Ectodermal cell (in vitro differentiated cells): Measurements from ENCODE around the gene DMKN.

Experiments
- H3K27ac ChIP-seq: 2 replicates; pipeline ENCODE4 v1.7.0; 2013; ENCODE audit warnings: mild to moderate bottlenecking, low read depth, low read length; ENCODE audit not compliant: insufficient read depth, poor library complexity, severe bottlenecking
- H3K27me3 ChIP-seq: 2 replicates; pipeline ENCODE4 v1.7.0; 2013; ENCODE audit warnings: mild to moderate bottlenecking, low read length; ENCODE audit not compliant: insufficient read depth, control insufficient read depth, poor library complexity, severe bottlenecking
- H3K36me3 ChIP-seq: one replicate; pipeline ENCODE4 v1.7.0; 2013; ENCODE audit warnings: low read length; ENCODE audit not compliant: control insufficient read depth, insufficient read depth
- H3K4me1 ChIP-seq: one replicate; pipeline ENCODE4 v1.7.0; 2013; ENCODE audit warnings: low read length; ENCODE audit not compliant: control insufficient read depth, insufficient read depth
- H3K4me3 ChIP-seq: 2 replicates; pipeline ENCODE4 v1.7.0; 2013; ENCODE audit warnings: low read depth, low read length, control low read depth; ENCODE audit not compliant: insufficient read depth
- H3K9me3 ChIP-seq: 2 replicates; pipeline ENCODE4 v1.7.0; 2013; ENCODE audit warnings: mild to moderate bottlenecking, low read length, moderate library complexity; ENCODE audit not compliant: control insufficient read depth
- WGBS, 2 experiments: methylation state at CpG; one replicate each; pipeline ENCODE4 v1.1.7; 2013; ENCODE audit warnings: missing lambda C conversion rate in 2 of 2; 5-methylcytosine and 5-hydroxymethylcytosine counted together

Gene DMKN

DNA sequence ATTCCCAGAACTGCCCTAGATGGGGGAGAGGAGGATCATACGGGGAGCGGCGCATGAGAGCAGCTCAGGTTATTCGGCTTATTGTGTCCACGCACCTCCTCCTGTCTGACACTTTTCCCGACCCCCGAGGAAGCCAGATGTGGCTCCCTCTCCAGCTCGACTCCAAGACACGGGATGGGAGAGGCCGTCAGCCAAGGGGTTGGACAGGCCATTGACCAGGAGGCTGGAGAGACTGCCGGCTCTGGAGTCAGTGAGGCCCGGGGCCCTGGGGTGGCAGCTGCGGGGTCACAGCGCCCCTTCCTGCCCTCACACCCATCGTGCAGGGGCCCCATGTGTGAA is 2.9 kb downstream of the DMKN start:
- H3K36me3 ChIP-seq, result no peaks in the 10 kb centered on the region
- H3K4me3 ChIP-seq, result peak overlapping the region; percentile 71
- H3K9me3 ChIP-seq, result no peaks in the 10 kb centered on the region
- peaks cover 22% of the 10 kb centered on the region for H3K4me1 ChIP-seq
- H3K27me3 ChIP-seq, result peaks cover 35% of the 10 kb centered on the region
- no peak overlapping the region for H3K27ac ChIP-seq
- 32 to 33% methylated on average over 15 of the region's 15 CpGs for WGBS, 2 experiments

DNA sequence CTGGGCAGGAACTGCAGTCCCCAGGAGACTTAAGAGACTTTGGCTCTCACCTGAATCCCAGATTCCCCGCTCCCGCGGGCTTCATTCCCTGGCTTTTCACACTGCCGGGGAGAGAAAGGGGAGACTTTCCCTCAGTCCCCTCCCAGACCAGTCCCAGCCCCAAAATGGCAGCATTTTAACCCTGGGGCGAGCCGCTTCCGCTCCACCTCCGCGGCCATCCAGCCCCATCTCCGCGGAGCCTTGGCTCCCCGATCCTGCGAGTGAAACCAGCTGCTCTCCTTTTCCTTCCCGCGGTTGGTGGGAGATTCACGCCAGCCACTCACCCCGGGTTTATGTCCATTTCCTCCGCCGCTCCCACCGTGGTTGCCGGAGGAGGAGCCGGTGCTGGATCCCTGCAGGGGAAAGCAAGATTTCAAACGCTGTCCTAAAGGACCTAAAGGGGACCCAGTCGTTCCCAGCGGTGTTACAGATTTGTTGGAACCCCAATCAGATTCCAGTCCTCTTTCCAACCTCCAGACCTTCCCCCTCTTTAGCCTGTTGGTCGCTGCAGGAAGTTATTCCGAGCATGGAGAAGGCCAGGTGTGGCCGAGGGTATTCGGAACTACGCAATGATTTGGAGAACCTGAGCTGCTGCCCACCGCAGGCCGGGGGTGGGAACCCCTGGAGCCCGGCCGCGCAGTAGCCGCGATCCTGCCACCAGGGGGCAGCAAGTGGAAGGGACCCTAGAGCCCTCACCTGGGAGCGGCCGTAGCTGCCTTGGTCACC is 3.4 kb downstream of the DMKN start:
- H3K9me3 ChIP-seq, result no peaks in the 10 kb centered on the region
- H3K4me1 ChIP-seq, result peaks cover 22% of the 10 kb centered on the region
- H3K27ac ChIP-seq, result peak overlapping the region; percentile 47
- WGBS, 2 experiments, result 0% methylated on average over 39 of the region's 39 CpGs
- peaks cover 35% of the 10 kb centered on the region for H3K27me3 ChIP-seq
- peak overlapping the region; percentile 71 for H3K4me3 ChIP-seq
- H3K36me3 ChIP-seq, result no peaks in the 10 kb centered on the region

DNA sequence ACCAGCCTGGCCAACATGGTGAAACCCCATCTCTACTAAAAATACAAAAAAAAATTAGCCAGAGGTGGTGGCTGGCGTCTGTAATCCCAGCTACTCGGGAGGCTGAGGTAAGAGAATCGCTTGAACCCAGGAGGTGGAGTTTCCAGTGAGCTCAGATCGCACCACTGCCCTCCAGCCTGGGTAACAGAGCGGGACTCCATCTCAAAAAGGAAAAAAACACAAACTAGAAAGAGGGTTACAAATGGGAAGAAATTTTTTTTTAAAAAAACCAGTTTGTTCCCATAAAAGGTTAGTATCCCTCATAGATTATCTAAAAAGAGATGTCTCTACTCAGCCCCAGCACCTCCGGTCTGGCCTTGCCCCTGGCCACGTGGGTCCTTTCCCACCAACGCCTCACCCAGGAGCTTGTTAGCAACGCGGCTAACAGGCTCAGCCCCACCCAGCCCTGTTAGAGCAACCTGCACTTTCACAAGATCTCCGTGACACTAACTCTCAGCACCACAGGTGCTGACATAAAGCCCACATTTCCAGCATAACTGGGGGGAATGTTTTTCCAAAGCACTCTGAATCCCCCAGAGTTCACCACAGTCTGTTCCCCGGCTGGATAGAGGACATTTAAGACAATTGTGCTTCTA is 4.3 kb downstream of the DMKN start:
- Histone ChIP-seq H3K27me3 (peaks cover 29% of the 10 kb centered on the region), H3K4me3 (peak overlapping the region; percentile 71), H3K36me3 (no peaks in the 10 kb centered on the region), H3K27ac (no peak overlapping the region), H3K9me3 (no peaks in the 10 kb centered on the region), H3K4me1 (peaks cover 18% of the 10 kb centered on the region)
- 6 to 9% methylated on average over 11 to 12 of the region's 12 CpGs for WGBS, 2 experiments

DNA sequence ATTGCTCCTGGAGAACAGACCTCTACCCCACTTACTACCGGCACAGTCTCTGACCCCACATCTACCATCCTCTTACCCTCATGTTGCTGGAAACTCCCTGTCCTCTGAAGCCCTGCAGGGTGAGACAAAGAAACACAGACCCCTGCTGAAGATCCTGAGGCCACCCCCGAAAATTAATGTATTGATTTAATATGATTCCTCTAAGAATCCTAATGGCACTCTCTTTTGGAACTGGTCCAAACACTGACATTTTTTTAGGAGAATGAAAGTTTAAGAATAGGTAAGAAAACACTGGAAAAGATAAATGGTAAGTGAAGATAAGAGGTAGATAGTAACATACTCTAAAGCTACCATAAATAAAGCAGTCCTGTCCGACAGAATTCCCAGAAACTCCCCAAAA is 5.3 kb downstream of the DMKN start:
- no peaks in the 10 kb centered on the region for H3K9me3 ChIP-seq
- no peaks in the 10 kb centered on the region for H3K36me3 ChIP-seq
- WGBS, 2 experiments, result 82 to 95% methylated on average over 1 to 3 of the region's 3 CpGs
- peaks cover 26% of the 10 kb centered on the region for H3K27me3 ChIP-seq
- no peak overlapping the region for H3K27ac ChIP-seq
- no peak overlapping the region for H3K4me3 ChIP-seq
- H3K4me1 ChIP-seq, result peaks cover 9% of the 10 kb centered on the region

DNA sequence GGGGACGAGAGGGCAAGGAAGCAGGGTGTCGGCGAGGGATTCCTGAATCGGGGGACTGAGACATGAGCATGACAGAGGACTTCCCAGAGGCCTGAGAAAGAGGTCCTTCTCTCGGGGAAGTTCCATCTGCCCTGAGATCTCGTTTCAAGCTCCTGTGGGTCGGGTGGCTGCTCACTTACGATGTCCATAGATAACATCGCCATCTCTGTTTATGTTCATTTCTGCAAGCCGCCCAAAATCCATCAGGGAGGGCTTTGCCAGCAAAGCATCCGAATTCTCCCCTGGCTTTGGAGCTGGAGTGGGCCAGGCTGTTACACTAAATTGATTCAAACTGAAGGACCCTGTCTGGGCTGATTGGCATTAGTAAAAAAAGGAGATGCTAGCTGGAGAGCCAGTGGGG is 5.9 kb downstream of the DMKN start:
- Histone ChIP-seq H3K36me3 (no peaks in the 10 kb centered on the region), H3K27me3 (peaks cover 26% of the 10 kb centered on the region), H3K9me3 (no peaks in the 10 kb centered on the region), H3K4me3 (no peak overlapping the region), H3K27ac (no peak overlapping the region), H3K4me1 (peaks cover 9% of the 10 kb centered on the region)
- 92 to 95% methylated on average over 11 of the region's 11 CpGs for WGBS, 2 experiments

DNA sequence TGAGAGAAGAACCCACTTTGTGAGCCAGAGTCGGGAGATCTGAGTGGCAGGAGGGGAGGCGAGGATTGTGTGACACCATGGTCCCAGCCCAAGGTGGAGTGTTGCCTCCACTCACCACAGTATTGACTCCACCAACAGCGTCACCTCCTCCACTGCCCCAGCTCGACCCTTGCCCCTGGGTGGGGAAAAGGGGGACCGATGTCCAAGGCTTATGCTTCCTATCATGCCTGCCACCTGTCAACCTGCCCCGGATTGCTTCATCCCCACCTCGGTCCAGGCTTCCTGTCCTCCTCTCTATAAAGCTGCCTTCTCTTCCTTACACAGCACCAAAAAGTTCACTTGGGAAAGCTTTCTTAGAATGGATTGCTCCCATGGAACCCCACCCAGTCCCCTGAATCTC is 7.4 kb downstream of the DMKN start:
- 93 to 94% methylated on average over 7 of the region's 7 CpGs for WGBS, 2 experiments
- Histone ChIP-seq H3K4me1 (peaks cover 9% of the 10 kb centered on the region), H3K36me3 (no peaks in the 10 kb centered on the region), H3K9me3 (no peaks in the 10 kb centered on the region), H3K27ac (no peak overlapping the region), H3K4me3 (no peak overlapping the region), H3K27me3 (peaks cover 20% of the 10 kb centered on the region)

DNA sequence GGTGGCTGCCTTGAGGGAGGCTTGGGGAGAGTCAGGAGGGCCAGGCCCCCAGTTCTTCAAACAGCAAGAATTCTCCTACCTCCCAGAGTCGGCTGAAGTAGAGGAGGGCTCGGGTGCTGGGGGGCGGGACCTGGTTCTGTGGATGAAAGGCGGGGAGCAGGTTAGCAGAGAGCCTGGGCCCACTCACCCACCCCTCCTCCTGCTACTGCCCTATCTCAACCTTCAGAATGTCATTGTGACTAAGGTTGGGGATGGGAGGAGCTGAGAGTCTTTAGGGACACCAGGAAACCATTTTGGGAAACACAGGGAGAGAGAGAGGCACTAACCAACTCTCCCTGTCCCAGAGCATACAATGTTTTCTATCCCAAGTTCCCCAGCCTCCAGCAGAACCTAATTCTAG is 10.7 kb downstream of the DMKN start:
- Histone ChIP-seq H3K27ac (no peak overlapping the region), H3K27me3 (no peaks in the 10 kb centered on the region), H3K36me3 (no peaks in the 10 kb centered on the region), H3K4me3 (no peak overlapping the region), H3K4me1 (no peaks in the 10 kb centered on the region), H3K9me3 (no peaks in the 10 kb centered on the region)
- 83 to 88% methylated on average over 3 to 4 of the region's 4 CpGs for WGBS, 2 experiments

DNA sequence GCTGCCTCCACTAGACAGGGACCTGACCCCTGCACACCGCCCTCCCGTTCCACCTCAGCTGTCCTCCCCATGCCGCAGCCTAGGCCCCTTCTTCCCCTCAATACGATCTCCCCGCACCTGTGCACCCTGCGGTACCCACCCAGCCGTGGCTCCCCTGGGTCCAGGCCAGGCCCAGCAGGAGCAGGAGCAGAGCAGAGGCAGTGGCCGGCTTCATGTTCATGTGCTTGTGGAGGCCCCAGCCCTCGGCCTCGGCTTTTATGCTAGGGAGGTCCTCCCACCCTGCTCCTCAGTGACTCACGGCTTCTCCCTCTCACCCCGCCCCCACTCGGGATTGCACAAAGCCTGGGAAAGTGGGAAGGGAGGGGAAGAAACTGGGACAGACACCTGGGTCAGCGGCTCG is 11.8 kb downstream of the DMKN start:
- Histone ChIP-seq H3K9me3 (no peaks in the 10 kb centered on the region), H3K4me1 (no peaks in the 10 kb centered on the region), H3K36me3 (no peaks in the 10 kb centered on the region), H3K4me3 (no peak overlapping the region), H3K27ac (no peak overlapping the region), H3K27me3 (no peaks in the 10 kb centered on the region)
- 86 to 89% methylated on average over 14 to 15 of the region's 15 CpGs for WGBS, 2 experiments

DNA sequence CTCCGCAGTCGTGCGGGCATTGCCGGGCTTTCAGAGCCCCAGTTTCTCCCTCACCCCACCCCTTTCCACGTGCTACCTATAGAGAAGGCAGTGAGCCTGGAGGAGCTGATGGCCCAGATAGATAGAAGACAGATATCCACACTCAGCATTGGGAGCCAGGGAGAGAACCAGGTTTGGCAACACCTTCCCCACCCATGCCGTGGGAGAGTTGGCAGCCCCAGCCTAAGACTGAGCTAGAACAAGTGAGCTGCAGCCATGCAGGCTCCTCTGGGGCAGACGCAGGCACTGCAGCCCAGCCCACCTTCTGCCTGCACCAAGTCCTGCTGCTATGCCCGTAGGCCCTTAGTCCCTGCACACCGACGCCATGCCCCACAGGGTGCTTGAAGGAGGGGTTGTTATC is 12.8 kb downstream of the DMKN start:
- Histone ChIP-seq H3K27ac (no peak overlapping the region), H3K36me3 (no peaks in the 10 kb centered on the region), H3K27me3 (no peaks in the 10 kb centered on the region), H3K4me3 (no peak overlapping the region), H3K4me1 (no peaks in the 10 kb centered on the region), H3K9me3 (no peaks in the 10 kb centered on the region)
- 89 to 96% methylated on average over 10 of the region's 10 CpGs for WGBS, 2 experiments

DNA sequence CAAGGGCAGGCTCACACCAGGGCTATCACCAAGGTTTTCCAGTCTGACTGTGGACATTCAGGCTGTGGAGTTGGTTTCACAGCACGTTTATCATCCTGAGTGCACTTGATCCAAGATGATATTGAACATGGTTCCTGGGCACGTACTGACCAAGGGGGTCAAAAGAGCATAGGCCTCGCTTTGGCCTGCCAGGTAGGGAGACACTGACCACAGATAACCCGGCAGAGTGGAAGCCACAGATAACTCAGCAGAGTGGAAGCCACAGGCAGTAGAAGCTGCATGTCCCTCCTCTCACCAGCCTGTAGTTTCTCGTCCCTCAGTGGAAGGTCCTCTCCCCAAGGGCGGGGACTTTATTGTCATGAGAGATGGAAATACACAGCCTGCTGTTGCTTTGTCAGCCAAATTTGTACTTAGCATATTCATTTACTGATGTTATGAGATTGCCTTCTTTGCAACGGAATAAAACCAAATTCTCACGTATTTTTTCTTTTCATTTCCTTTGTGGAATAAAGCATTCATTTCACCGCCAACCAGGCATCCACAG is 14.4 kb downstream of the DMKN start:
- WGBS, 2 experiments, result 84 to 87% methylated on average over 9 of the region's 9 CpGs
- H3K9me3 ChIP-seq, result no peaks in the 10 kb centered on the region
- no peak overlapping the region for H3K4me3 ChIP-seq
- no peaks in the 10 kb centered on the region for H3K4me1 ChIP-seq
- H3K36me3 ChIP-seq, result no peaks in the 10 kb centered on the region
- no peak overlapping the region for H3K27ac ChIP-seq
- no peaks in the 10 kb centered on the region for H3K27me3 ChIP-seq
